BJ (cell line): ENCODE measurements around the gene KLHDC4. TPM values are rescaled to one million over a fixed set of nuclear protein-coding genes. Genes with fewer than 3 reads are reported as not detected.

Experiments
- CTCF ChIA-PET: fragments of 350-600 bp; formaldehyde crosslinking; extraction: SDS; loops from one replicate; lab custom pipeline; 2021; ENCODE audit warnings: antibody characterized with exemption, inconsistent platforms; lab: Yijun Ruan, JAX
- POLR2A ChIA-PET: fragments of 300-600 bp; sonication (Branson Sonifier 250); formaldehyde crosslinking; extraction: SDS; loops from one replicate; lab custom pipeline; 2021; ENCODE audit warnings: antibody characterized with exemption; lab: Charles Lee
- DNase-seq: peaks from one replicate; pipeline ENCODE4 v3.0.0-alpha.2; 2011; ENCODE audit warnings: low read depth
- H3K27me3 ChIP-seq: 2 replicates; pipeline ENCODE4 v1.6.0; 2011; ENCODE audit warnings: low read length; ENCODE audit not compliant: control insufficient read depth, insufficient read depth
- H3K36me3 ChIP-seq: 2 replicates; pipeline ENCODE4 v1.5.1; 2011; ENCODE audit warnings: low read length; ENCODE audit not compliant: control insufficient read depth, insufficient read depth
- H3K4me3 ChIP-seq: 2 replicates; pipeline ENCODE4 v1.5.1; 2011; ENCODE audit warnings: low read depth, mild to moderate bottlenecking, control low read depth, low read length
- polyA plus RNA-seq: library from polyadenylated mRNA; depleted of rRNA; stranded (reverse); fragments of >200 nt; gene quantifications from 2 replicates; pipeline ENCODE4 v1.2.3, GENCODE V29; 2011; rRNA removed
- TF ChIP-seq, protein P1 (sequence below): IDR thresholded peaks from 2 replicates; pipeline ENCODE4 v1.5.1; 2011; ENCODE audit warnings: low read depth, mild to moderate bottlenecking, control low read depth, inconsistent platforms, low read length, moderate library complexity; ENCODE audit not compliant: insufficient read depth

KLHDC4 gene
- polyA plus RNA-seq, 1 experiment = 16.1 TPM

DNA sequence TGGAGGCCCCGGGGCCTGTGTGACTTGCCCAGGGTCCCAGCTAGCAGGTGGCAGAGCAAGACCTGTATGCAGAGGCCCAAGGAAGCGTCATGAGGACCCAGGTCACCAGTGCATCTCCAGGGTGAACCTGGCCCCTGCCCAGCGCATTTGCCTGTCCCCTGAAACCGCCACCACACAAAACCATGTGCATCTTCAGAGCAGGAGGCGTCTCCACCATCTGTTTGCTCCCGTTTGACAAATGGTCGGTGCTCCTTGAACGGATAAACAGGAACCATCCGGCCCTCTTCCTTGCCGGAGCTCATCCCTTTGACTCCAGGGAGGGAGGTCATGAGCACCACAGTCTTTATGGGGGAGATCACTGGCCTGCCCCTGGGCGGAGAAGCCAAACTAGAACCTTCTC lies 101.0 kb downstream of the KLHDC4 start:
- no peak for DNase-seq
- TF ChIP-seq, protein P1, sequence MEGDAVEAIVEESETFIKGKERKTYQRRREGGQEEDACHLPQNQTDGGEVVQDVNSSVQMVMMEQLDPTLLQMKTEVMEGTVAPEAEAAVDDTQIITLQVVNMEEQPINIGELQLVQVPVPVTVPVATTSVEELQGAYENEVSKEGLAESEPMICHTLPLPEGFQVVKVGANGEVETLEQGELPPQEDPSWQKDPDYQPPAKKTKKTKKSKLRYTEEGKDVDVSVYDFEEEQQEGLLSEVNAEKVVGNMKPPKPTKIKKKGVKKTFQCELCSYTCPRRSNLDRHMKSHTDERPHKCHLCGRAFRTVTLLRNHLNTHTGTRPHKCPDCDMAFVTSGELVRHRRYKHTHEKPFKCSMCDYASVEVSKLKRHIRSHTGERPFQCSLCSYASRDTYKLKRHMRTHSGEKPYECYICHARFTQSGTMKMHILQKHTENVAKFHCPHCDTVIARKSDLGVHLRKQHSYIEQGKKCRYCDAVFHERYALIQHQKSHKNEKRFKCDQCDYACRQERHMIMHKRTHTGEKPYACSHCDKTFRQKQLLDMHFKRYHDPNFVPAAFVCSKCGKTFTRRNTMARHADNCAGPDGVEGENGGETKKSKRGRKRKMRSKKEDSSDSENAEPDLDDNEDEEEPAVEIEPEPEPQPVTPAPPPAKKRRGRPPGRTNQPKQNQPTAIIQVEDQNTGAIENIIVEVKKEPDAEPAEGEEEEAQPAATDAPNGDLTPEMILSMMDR = no peak
- ChIA-PET POLR2A (no interaction called here), CTCF (interaction anchor here (0.6 to 1.0 kb wide), 3 partner anchors 12 to 133 kb away, joined by 3 read pairs; no protein-coding TSS in a partner anchor)
- Histone ChIP-seq H3K36me3 (no peaks in the 10 kb centered on the region), H3K27me3 (peaks cover 5% of the 10 kb centered on the region), H3K4me3 (no peak overlapping the region)

DNA sequence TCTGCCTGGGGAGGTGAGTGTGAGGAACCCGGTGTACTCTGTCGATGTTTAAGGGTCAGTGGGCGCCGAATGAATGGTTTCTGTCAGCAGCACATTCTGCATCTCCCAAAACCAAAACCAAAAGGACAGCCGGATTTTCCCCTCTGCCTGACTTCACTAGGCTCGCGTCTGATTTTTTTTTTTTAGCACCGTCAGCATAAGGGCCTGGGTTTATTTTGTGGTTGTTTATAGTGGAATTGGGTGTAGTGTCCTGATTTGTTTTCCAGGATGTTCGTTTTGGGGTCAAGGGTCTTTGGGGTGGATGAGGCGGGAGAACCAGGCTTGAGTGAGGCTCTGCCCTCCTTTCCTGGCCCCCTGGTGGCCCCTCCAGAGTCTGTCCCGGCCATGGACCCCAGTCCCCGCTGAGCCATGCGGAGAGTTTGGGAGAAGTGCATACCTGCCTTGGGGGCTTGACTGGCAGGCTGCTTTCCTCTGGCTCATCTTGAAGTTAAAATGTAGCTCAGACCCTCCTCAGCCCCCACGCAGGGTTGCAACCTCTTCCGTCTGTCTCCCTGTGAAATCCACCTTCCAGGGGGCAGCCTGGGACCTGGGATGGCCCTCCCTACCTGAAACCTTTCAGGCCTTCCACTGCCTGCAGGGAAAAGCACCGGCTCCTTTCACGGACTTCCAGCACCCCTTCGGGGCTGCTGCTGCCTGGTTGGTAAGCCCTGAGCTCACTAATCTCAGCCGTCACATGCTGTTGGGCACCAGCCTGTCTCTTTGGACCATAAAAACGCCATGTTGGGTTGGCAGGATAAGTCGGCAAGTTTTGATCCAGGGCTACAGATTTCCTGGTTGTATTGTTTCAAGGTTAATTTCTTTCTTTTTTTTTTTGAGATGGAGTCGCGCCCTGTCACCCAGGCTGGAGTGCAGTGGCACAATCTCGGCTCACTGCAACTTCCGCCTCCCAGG lies 103.3 kb downstream of the KLHDC4 start:
- H3K36me3 ChIP-seq = no peaks in the 10 kb centered on the region
- peaks cover 5% of the 10 kb centered on the region for H3K27me3 ChIP-seq
- ChIA-PET CTCF (no interaction called here), POLR2A (no interaction called here)
- no peak for DNase-seq
- TF ChIP-seq, protein P1 = no peak
- H3K4me3 ChIP-seq = no peak overlapping the region

GRCh38 chr16:87661561-87661960 lies 104.2 kb downstream of the KLHDC4 start:
- no peak for DNase-seq
- no peak overlapping the region for H3K4me3 ChIP-seq
- CTCF ChIA-PET = no interaction called here
- H3K36me3 ChIP-seq = no peaks in the 10 kb centered on the region
- H3K27me3 ChIP-seq = peaks cover 2% of the 10 kb centered on the region; the same call in 1 of the 2 replicates
- POLR2A ChIA-PET = no interaction called here
- TF ChIP-seq, protein P1 = no peak

DNA sequence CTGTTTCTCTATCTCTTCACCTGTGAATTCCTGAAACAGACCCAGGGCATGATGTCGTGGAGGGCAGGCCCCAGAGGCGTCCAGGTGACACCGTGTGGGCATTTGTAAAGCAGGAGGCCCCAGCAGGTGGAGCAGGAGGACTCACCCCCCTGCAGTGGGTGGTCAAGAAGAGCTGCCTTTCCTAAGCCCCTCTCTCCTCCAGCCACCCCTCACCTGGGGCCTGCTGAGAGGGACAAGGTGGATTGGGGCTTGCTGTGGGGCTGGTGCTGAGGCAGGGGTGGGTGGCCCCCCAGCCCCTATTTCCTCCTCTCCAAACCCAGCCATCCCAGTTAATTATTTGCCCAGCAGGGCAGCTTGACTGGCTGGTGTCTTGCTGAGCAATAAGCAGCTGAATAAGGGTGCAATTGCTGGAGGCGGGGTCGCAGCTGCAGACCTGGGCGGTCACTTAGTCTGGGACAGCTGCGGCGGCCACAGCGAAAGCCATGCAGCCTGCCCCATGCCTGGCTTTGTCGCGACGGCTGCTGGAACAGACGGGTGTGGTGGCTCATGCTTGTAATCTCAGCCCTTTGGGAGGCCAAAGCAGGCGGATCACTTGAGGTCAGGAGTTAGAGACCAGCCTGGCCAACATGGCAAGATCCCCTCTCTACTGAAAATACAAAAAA lies 107.1 kb downstream of the KLHDC4 start:
- CTCF ChIA-PET = interaction anchor here (2.2 kb wide), 1 partner anchor 22 kb away, joined by 8 read pairs; no protein-coding TSS in a partner anchor
- TF ChIP-seq, protein P1 = no peak
- H3K36me3 ChIP-seq = no peaks in the 10 kb centered on the region
- POLR2A ChIA-PET = no interaction called here
- no peak overlapping the region for H3K4me3 ChIP-seq
- no peak for DNase-seq
- H3K27me3 ChIP-seq = peaks cover 2% of the 10 kb centered on the region; the same call in 1 of the 2 replicates

Other genes with a start within 250 kb of the KLHDC4 start
- gene JPH3, start 163.5 kb downstream of the KLHDC4 start, polyA plus RNA-seq = not detected in 2 replicates
- 39.2 and 60.2 TPM in 2 replicates for gene SLC7A5, start 103.5 kb upstream of the KLHDC4 start, polyA plus RNA-seq
- gene CA5A, start 170.5 kb upstream of the KLHDC4 start, polyA plus RNA-seq = not detected in 2 replicates
- gene BANP, start 185.4 kb upstream of the KLHDC4 start, polyA plus RNA-seq = 11.4 and 16.5 TPM in 2 replicates